ENCODE measurements around the gene COPS6. TPM values are rescaled to one million over a fixed set of nuclear protein-coding genes. Genes with fewer than 3 reads are reported as not detected.

COPS6 gene
- polyA plus RNA-seq, 1 of the 3 experiments (the other 2 are of a cell fraction), result 435 TPM

- TF ChIP-seq MXI1 (IDR thresholded peaks at IDR 0.05; ENCODE audit: low read depth, low read length) (no peak), SMC3 (IDR thresholded peaks at IDR 0.05; ENCODE audit: low read depth, low read length) (no peak), GABPA (IDR thresholded peaks at IDR 0.05; ENCODE audit: low read depth) (no peak), EZH2phosphoT487 (IDR thresholded peaks at IDR 0.05; ENCODE audit: borderline replicate concordance, low read depth) (no peak), TAF1 (IDR thresholded peaks at IDR 0.05; ENCODE audit: borderline replicate concordance, low read depth, low read length) (no peak), GATA2 (CRISPR knock-in tag; IDR thresholded peaks at IDR 0.05) (peak; percentile 79), POLR2AphosphoS5 (IDR thresholded peaks at IDR 0.05; ENCODE audit: low read depth, low read length) (peak; percentile 75), IRF3 (IDR thresholded peaks at IDR 0.05; ENCODE audit: low read depth, low read length) (no peak), ZBTB33 (IDR thresholded peaks at IDR 0.05; ENCODE audit: borderline replicate concordance, low read depth) (no peak), FOSL2 (IDR thresholded peaks at IDR 0.05; ENCODE audit: borderline replicate concordance, low read depth) (no peak), USF1 (IDR thresholded peaks at IDR 0.05; ENCODE audit: borderline replicate concordance, low read depth) (no peak), RCOR1 (IDR thresholded peaks at IDR 0.05; ENCODE audit: low read length) (peak; percentile 88; the same call in 1 of the 2 replicates), RFX5 (IDR thresholded peaks at IDR 0.05; ENCODE audit: low read length) (no peak), FOXM1 (IDR thresholded peaks at IDR 0.05; ENCODE audit: low read depth) (no peak), REST (IDR thresholded peaks at IDR 0.05; ENCODE audit: low read depth, low read length) (0 out of 2 replicates have a peak, but pooled peaks have one; percentile 7), RAD21 (IDR thresholded peaks at IDR 0.05; ENCODE audit: low read length) (no peak), ELF1 (IDR thresholded peaks at IDR 0.05) (no peak), CHD2 (IDR thresholded peaks at IDR 0.05; ENCODE audit: low read length, partially characterized antibody) (peak; percentile 64), RXRA (IDR thresholded peaks at IDR 0.05; ENCODE audit: borderline replicate concordance, low read depth) (no peak; the same call in 1 of the 2 replicates), TEAD4 (IDR thresholded peaks at IDR 0.05; ENCODE audit: borderline replicate concordance, insufficient read depth) (0 out of 2 replicates have a peak, but pooled peaks have one; percentile 12)
These were observed 23.1 kb upstream of the COPS6 start (continued) for GRCh38 chr7:100065452-100066186.

Measured in SK-N-SH (cell line).